DND-41 (cell line): Measurements from ENCODE around the gene PDE1C.

Experiments used
- ATAC-seq: fragments of 200-7000 bp; cut with Tn5 transposase; 3 replicates; pipeline ENCODE4 v1.9.1; 2021; ENCODE audit warnings: low read depth; ENCODE audit not compliant: insufficient read depth
- DNase-seq: peaks from one replicate; pipeline ENCODE4 v3.0.0-alpha.2; 2020
- H2AFZ ChIP-seq: 2 replicates; pipeline ENCODE4 v1.6.0; 2012; ENCODE audit warnings: low read depth, low read length
- H3K27ac ChIP-seq: 2 replicates; pipeline ENCODE4 v1.5.1; 2012; ENCODE audit warnings: low read length, inconsistent platforms
- H3K27me3 ChIP-seq: fragments of 200-600 bp; sonication (generic); 2 replicates; pipeline ENCODE4 v1.6.0; 2012; ENCODE audit warnings: low read length, mild to moderate bottlenecking, inconsistent platforms; ENCODE audit not compliant: insufficient read depth, poor library complexity
- H3K36me3 ChIP-seq: 2 replicates; pipeline ENCODE4 v1.5.1; 2012; ENCODE audit warnings: low read length, inconsistent platforms; ENCODE audit not compliant: insufficient read depth
- H3K4me1 ChIP-seq: 2 replicates; pipeline ENCODE4 v1.5.1; 2012; ENCODE audit warnings: mild to moderate bottlenecking, low read length; ENCODE audit not compliant: insufficient read depth
- H3K4me2 ChIP-seq: 2 replicates; pipeline ENCODE4 v1.6.0; 2012; ENCODE audit warnings: mild to moderate bottlenecking, moderate library complexity, low read length, inconsistent platforms; ENCODE audit not compliant: insufficient read depth
- H3K4me3 ChIP-seq, 2 experiments: fragments of 200-600 bp in 1 of 2; shearing (Covaris generic) in 1 of 2; 2 replicates each; pipeline ENCODE4 v1.5.1; 2012 to 2016; ENCODE audit warnings: inconsistent platforms in 2 of 2, low read length in 2 of 2, mild to moderate bottlenecking in 2 of 2, low read depth in 1 of 2, moderate library complexity in 1 of 2
- H3K79me2 ChIP-seq: 2 replicates; pipeline ENCODE4 v1.6.0; 2012; ENCODE audit warnings: low read length, inconsistent platforms; ENCODE audit not compliant: insufficient read depth
- H3K9ac ChIP-seq: 2 replicates; pipeline ENCODE4 v1.6.0; 2012; ENCODE audit warnings: low read depth, mild to moderate bottlenecking, inconsistent platforms, low read length, moderate library complexity
- H3K9me3 ChIP-seq: 2 replicates; pipeline ENCODE4 v1.5.1; 2012; ENCODE audit warnings: low read length, moderate library complexity, mild to moderate bottlenecking, inconsistent platforms; ENCODE audit not compliant: insufficient read depth, severe bottlenecking
- H4K20me1 ChIP-seq: 2 replicates; pipeline ENCODE4 v1.6.0; 2012; ENCODE audit warnings: low read length; ENCODE audit not compliant: insufficient read depth
- EZH2 ChIP-seq: IDR thresholded peaks from 3 replicates; pipeline ENCODE4 v1.6.1; 2012; ENCODE audit warnings: borderline replicate concordance, low read depth, mild to moderate bottlenecking, moderate library complexity, low read length, inconsistent platforms; ENCODE audit not compliant: severe bottlenecking
- TF ChIP-seq, protein P1 (sequence below): IDR thresholded peaks from 2 replicates; pipeline ENCODE4 v1.5.1; 2012; ENCODE audit warnings: borderline replicate concordance, low read length, moderate library complexity, mild to moderate bottlenecking; ENCODE audit not compliant: poor library complexity, severe bottlenecking; ENCODE audit errors: extremely low read depth

The PDE1C gene

GRCh38 chr7:31883761-31884164 lies 186.4 kb downstream of the PDE1C start:
- Histone ChIP-seq H4K20me1 (no peaks in the 10 kb centered on the region), H3K4me2 (no peak overlapping the region), H3K27ac (no peak overlapping the region), H3K4me3 (no peak overlapping the region), H3K9me3 (no peaks in the 10 kb centered on the region), H3K4me1 (no peaks in the 10 kb centered on the region), H3K79me2 (no peaks in the 10 kb centered on the region), H3K36me3 (no peaks in the 10 kb centered on the region), H2AFZ (no peak overlapping the region), H3K9ac (no peak overlapping the region), H3K27me3 (no peaks in the 10 kb centered on the region)
- DNase-seq = no peak
- ATAC-seq = no peak
- TF ChIP-seq, protein P1, sequence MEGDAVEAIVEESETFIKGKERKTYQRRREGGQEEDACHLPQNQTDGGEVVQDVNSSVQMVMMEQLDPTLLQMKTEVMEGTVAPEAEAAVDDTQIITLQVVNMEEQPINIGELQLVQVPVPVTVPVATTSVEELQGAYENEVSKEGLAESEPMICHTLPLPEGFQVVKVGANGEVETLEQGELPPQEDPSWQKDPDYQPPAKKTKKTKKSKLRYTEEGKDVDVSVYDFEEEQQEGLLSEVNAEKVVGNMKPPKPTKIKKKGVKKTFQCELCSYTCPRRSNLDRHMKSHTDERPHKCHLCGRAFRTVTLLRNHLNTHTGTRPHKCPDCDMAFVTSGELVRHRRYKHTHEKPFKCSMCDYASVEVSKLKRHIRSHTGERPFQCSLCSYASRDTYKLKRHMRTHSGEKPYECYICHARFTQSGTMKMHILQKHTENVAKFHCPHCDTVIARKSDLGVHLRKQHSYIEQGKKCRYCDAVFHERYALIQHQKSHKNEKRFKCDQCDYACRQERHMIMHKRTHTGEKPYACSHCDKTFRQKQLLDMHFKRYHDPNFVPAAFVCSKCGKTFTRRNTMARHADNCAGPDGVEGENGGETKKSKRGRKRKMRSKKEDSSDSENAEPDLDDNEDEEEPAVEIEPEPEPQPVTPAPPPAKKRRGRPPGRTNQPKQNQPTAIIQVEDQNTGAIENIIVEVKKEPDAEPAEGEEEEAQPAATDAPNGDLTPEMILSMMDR = no peak
- no peak for TF ChIP-seq EZH2

DNA sequence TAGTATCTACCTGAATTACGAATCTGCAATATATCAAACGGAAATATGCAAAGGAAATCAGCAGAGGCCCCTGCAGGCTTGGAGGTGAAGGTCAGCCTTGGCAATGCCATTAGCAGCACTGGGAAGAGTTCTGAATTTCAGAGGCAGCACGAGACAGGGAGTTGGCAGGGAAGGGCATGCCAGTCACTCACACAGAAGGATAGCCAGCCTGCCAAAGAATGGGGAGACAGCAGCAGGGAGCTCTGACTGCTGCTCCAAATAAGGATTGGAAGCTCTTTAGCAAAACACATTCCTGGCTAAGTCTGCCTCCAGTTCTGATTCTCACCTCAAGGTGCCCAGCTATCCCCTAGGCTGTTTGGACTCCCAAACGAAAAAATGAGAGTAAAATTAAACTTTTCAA lies 188.0 kb downstream of the PDE1C start:
- no peak for TF ChIP-seq EZH2
- TF ChIP-seq, protein P1 = no peak

GRCh38 chr7:31878875-31879274 lies 191.3 kb downstream of the PDE1C start:
- no peaks in the 10 kb centered on the region for H3K9me3 ChIP-seq
- H4K20me1 ChIP-seq = no peaks in the 10 kb centered on the region
- ATAC-seq (no peak), DNase-seq (no peak)
- H3K4me3 ChIP-seq = no peak overlapping the region
- no peaks in the 10 kb centered on the region for H3K36me3 ChIP-seq
- H3K79me2 ChIP-seq = no peaks in the 10 kb centered on the region
- H2AFZ ChIP-seq = no peak overlapping the region
- no peak overlapping the region for H3K9ac ChIP-seq
- no peaks in the 10 kb centered on the region for H3K27me3 ChIP-seq
- TF ChIP-seq EZH2 = no peak
- TF ChIP-seq, protein P1 = no peak
- H3K4me1 ChIP-seq = peaks cover 3% of the 10 kb centered on the region; the same call in 1 of the 2 replicates
- H3K27ac ChIP-seq = no peak overlapping the region
- H3K4me2 ChIP-seq = no peak overlapping the region

More for the DNA sequence above, 188.0 kb downstream of the PDE1C start:
- DNase-seq = no peak
- H3K27ac ChIP-seq = no peak overlapping the region
- ATAC-seq = no peak
- no peaks in the 10 kb centered on the region for H3K79me2 ChIP-seq
- H3K9ac ChIP-seq = no peak overlapping the region
- H3K4me2 ChIP-seq = no peak overlapping the region
- no peak overlapping the region for H3K4me3 ChIP-seq
- no peaks in the 10 kb centered on the region for H3K4me1 ChIP-seq
- no peaks in the 10 kb centered on the region for H3K36me3 ChIP-seq
- no peaks in the 10 kb centered on the region for H4K20me1 ChIP-seq
- H2AFZ ChIP-seq = no peak overlapping the region
- H3K27me3 ChIP-seq = no peaks in the 10 kb centered on the region
- no peaks in the 10 kb centered on the region for H3K9me3 ChIP-seq

GRCh38 chr7:31875424-31875823 lies 194.8 kb downstream of the PDE1C start:
- Histone ChIP-seq H3K4me3 (no peak overlapping the region), H3K36me3 (no peaks in the 10 kb centered on the region), H4K20me1 (no peaks in the 10 kb centered on the region), H2AFZ (no peak overlapping the region), H3K9me3 (no peaks in the 10 kb centered on the region), H3K4me2 (no peak overlapping the region), H3K27ac (no peak overlapping the region), H3K79me2 (no peaks in the 10 kb centered on the region), H3K27me3 (no peaks in the 10 kb centered on the region), H3K9ac (no peak overlapping the region), H3K4me1 (peaks cover 3% of the 10 kb centered on the region; the same call in 1 of the 2 replicates)
- DNase-seq (no peak), ATAC-seq (no peak)
- no peak for TF ChIP-seq EZH2
- TF ChIP-seq, protein P1 = no peak
